GM18505 (cell line): ENCODE data around the gene PEX11A.

Experiments used
- ATAC-seq: cut with Tn5 transposase; IDR thresholded peaks from one replicate; pipeline ENCODE4 v1.9.1; 2021; ENCODE audit not compliant: unreplicated experiment
- POLR2A ChIP-seq: IDR thresholded peaks from 4 replicates; pipeline ENCODE4 v1.6.1; 2011; ENCODE audit warnings: borderline replicate concordance; ENCODE audit not compliant: insufficient read depth, insufficient read length; ENCODE audit errors: extremely low read depth

PEX11A gene

GRCh38 chr15:89641053-89641452 lies 49.5 kb downstream of the PEX11A start:
- TF ChIP-seq POLR2A: no peak
- ATAC-seq: no peak

GRCh38 chr15:89640245-89640644 lies 50.3 kb downstream of the PEX11A start:
- TF ChIP-seq POLR2A: no peak
- ATAC-seq: no peak

- no peak for TF ChIP-seq POLR2A
- no peak for ATAC-seq
These were observed 57.0 kb downstream of the PEX11A start for GRCh38 chr15:89633585-89633984.

GRCh38 chr15:89632563-89633430 lies 57.8 kb downstream of the PEX11A start:
- TF ChIP-seq POLR2A: no peak
- ATAC-seq: no peak

- TF ChIP-seq POLR2A: no peak
- ATAC-seq: no peak
These were observed 58.7 kb downstream of the PEX11A start for GRCh38 chr15:89631902-89632264.
